Tibial nerve (tissue), 3 donors: ENCODE measurements around the gene ELL.

ENCODE experiments used
- CTCF ChIP-seq, 5 experiments: fragments of 200-600 bp in 3 of 5; fragments of 450-650 bp in 2 of 5; sonication (generic) in 3 of 5; IDR thresholded peaks; one replicate each; pipeline ENCODE4 v1.5.1; 2016 to 2019; ENCODE audit warnings: antibody characterized with exemption in 5 of 5, mild to moderate bottlenecking in 3 of 5, moderate library complexity in 2 of 5
- POLR2A ChIP-seq, 2 donors: fragments of 450-650 bp; IDR thresholded peaks; one replicate each; pipeline ENCODE4 v1.6.1; 2017; ENCODE audit warnings: antibody characterized with exemption in 2 of 2, mild to moderate bottlenecking in 2 of 2, moderate library complexity in 2 of 2

DNA sequence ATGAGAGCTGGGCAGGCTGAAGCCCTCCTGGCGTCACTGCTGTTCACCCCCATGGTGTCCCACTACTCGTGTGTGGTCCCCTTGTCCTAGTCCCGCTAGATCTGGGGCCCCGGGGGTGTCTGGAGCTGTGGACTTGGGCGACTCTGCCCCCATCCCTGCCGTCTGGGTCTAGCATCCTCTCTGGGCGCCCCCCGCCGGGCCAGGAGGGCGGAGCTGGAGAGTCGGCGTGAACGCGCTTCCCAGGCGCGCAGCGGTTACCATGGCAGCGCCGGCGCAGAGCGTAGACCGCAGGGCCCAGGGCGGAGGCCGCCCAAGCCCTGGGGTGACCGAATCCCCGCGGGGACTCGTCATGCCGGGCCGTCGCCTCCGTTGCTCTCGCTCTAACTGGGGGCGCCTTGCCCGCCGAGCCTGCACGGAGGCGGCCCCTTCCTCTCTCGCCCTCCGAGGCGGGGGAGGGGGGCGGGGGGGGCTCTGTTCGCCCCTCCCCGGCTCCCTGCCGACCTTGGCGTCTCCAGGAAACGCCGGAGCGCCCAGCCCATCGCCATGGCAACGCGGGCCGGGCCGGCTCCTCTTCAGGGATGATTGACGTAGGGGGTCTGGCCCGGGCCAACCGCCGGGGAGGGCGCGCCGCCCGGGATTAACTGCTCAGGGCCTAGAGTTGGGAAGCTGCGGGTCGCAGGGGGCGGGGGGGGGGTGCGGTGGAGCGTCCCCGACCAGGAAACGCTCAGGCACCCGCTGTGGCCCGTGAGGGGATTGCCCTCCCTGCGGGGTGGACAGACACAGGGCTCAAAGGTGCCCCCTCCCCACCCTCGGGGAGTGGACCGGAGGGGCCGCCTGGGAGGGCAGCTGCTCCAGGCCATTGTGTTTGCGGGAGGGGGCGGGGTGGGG is 92.8 kb downstream of the ELL start:
- TF ChIP-seq CTCF (IDR thresholded peaks at IDR 0.05) = no peak
- no peak for TF ChIP-seq POLR2A (IDR thresholded peaks at IDR 0.05)
